ENCODE data around the gene SIK2. TPM values are rescaled to one million over a fixed set of nuclear protein-coding genes. Genes with fewer than 3 reads are reported as not detected.

SIK2 gene
- total RNA-seq, 4 donors from 2014 or later: 6.1 to 24.3 (median 9.5) TPM

DNA sequence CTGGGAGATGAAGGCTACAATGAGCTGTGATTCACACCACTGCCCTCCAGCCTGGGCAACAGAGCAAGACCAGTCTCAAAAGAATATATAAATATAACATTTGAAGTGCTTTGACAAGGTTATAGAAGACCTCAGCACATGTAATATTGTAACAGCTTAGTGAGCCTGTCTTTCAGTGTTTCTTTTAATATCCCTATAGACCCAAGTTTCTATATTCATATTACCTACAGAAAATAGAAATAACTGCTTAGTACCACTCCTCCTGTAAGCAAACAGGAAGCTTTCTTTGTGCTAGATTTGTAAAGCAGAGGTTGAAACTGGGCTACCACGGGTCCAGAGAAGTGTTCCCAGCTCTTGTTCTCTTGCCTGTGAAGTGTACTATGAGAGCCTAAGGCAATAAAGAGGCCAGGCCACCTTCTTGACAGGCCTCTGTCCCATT, 95.7 kb downstream of the SIK2 start:
- Histone ChIP-seq H3K4me3 (no peak overlapping the region), H3K27ac (no peak overlapping the region), H3K36me3 (peaks cover 0 to 27% (median 0%) of the 10 kb centered on the region in 3 donors), H3K4me1 (peaks cover 0 to 21% (median 0%) of the 10 kb centered on the region in 3 donors), H3K27me3 (no peaks in the 10 kb centered on the region), H3K9me3 (no peaks in the 10 kb centered on the region)
- DNase-seq: no peak
- no peak for TF ChIP-seq POLR2A (IDR thresholded peaks at IDR 0.05)
- TF ChIP-seq, protein P1, sequence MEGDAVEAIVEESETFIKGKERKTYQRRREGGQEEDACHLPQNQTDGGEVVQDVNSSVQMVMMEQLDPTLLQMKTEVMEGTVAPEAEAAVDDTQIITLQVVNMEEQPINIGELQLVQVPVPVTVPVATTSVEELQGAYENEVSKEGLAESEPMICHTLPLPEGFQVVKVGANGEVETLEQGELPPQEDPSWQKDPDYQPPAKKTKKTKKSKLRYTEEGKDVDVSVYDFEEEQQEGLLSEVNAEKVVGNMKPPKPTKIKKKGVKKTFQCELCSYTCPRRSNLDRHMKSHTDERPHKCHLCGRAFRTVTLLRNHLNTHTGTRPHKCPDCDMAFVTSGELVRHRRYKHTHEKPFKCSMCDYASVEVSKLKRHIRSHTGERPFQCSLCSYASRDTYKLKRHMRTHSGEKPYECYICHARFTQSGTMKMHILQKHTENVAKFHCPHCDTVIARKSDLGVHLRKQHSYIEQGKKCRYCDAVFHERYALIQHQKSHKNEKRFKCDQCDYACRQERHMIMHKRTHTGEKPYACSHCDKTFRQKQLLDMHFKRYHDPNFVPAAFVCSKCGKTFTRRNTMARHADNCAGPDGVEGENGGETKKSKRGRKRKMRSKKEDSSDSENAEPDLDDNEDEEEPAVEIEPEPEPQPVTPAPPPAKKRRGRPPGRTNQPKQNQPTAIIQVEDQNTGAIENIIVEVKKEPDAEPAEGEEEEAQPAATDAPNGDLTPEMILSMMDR (IDR thresholded peaks at IDR 0.05): no peak
- intact Hi-C loops (cut with DNase I): no loop called here
- WGBS, 2 donors: 80 to 90% methylated on average over 1 of the region's 1 CpG

DNA sequence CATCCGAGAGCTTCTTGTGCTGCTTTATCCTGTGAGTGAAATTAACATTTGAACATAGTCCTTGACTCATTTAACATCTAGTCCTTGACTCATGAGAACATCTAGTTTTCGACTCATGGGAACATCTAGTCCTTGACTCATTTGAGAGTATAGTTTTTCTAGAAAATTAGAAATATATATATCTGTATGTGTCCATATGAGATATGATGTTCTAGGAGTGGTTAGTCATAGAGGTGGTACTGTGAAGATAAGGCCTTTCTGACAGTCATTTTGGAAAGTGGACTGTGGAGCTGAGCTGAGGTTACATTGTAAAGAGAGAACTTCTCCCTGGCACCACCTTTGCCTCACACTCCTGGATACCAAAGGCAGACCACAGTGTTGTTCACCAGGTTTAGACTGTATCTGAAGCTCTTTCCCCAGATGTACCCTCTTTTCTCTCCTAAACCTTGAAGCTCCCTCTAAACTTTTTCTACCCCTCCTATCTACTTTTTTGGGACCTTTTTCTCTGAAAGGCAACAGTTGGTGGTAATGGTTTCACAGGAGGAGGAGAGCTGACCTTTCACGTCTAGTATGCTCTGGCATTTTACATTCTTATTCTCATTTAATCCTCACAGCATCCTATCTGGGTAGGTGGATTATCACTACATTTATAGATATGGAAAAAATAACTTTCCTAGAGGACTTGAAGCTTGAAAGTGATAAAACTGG, 96.8 kb downstream of the SIK2 start:
- H3K4me1 ChIP-seq: peaks cover 0 to 16% (median 0%) of the 10 kb centered on the region in 3 donors
- H3K9me3 ChIP-seq: no peaks in the 10 kb centered on the region
- peaks cover 0 to 37% (median 0%) of the 10 kb centered on the region in 3 donors for H3K36me3 ChIP-seq
- no peaks in the 10 kb centered on the region for H3K27me3 ChIP-seq
- TF ChIP-seq, protein P1 (IDR thresholded peaks at IDR 0.05): no peak
- TF ChIP-seq POLR2A (IDR thresholded peaks at IDR 0.05): no peak
- WGBS, 2 donors: 85 to 87% methylated on average over 3 of the region's 3 CpGs
- DNase-seq: no peak
- H3K4me3 ChIP-seq: no peak overlapping the region
- no peak overlapping the region for H3K27ac ChIP-seq
- intact Hi-C loops (cut with DNase I): no loop called here

DNA sequence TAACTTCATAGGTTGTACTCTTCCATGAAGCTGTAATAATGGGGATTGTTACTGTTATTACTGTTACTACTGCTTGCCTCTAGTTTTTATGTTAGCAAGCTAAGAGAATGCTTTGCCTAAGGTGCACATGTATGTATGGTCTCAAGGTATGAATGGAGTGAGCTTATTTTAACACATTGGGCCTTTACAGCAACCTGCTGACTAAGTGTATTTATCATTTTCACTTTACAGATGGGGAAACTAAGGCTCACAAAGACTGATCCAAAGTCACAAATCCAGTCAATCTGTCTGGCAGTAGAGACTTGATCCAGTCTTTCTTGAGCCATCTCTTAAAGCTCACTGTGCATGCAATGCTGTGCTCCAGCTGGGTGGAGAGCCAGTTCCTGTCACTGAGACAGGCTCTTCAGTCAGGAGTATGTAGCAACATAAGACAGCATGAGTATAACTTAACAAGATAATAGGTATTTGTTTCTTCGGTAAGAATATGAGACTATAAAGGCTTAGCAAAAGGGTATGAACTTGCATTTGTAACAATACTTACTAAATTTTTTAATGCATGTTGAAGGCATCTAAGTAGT, 97.4 kb downstream of the SIK2 start:
- peaks cover 0 to 9% (median 0%) of the 10 kb centered on the region in 3 donors for H3K4me1 ChIP-seq
- no peak for TF ChIP-seq POLR2A (IDR thresholded peaks at IDR 0.05)
- TF ChIP-seq, protein P1 (IDR thresholded peaks at IDR 0.05): no peak
- H3K27me3 ChIP-seq: no peaks in the 10 kb centered on the region
- H3K36me3 ChIP-seq: peaks cover 0 to 44% (median 0%) of the 10 kb centered on the region in 3 donors
- WGBS, 2 donors: 92 to 100% methylated on average over 1 of the region's 1 CpG
- intact Hi-C loops (cut with DNase I): no loop called here
- H3K27ac ChIP-seq: no peak overlapping the region
- H3K4me3 ChIP-seq: no peak overlapping the region
- no peak for DNase-seq
- H3K9me3 ChIP-seq: no peaks in the 10 kb centered on the region

DNA sequence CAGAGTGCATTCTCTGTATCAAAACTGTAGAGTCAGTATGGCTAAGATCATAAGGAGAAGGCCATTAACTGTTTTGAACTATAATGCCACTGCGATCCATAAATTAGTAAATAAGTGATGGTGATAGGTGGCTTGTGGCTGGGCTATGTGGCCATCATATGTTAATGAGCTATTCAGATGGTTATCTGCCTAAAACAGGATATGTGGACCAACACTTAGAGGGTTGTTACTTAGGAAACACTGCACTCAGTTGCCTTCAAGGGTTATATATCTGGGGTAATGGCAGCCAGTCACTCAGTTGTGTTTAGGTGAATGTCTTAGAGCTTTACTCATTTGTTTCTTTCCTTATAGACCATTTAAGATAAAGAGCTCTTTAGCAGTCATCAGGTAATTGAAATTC, 97.9 kb downstream of the SIK2 start:
- Histone ChIP-seq H3K4me3 (no peak overlapping the region), H3K27me3 (no peaks in the 10 kb centered on the region), H3K9me3 (no peaks in the 10 kb centered on the region), H3K27ac (no peak overlapping the region), H3K36me3 (peaks cover 0 to 49% (median 0%) of the 10 kb centered on the region in 3 donors), H3K4me1 (peaks cover 0 to 4% (median 0%) of the 10 kb centered on the region in 3 donors)
- intact Hi-C loops (cut with DNase I): no loop called here
- TF ChIP-seq POLR2A (IDR thresholded peaks at IDR 0.05): no peak
- TF ChIP-seq, protein P1 (IDR thresholded peaks at IDR 0.05): no peak
- DNase-seq: no peak
- 100% methylated on average over 1 of the region's 1 CpG for WGBS, 2 donors

DNA sequence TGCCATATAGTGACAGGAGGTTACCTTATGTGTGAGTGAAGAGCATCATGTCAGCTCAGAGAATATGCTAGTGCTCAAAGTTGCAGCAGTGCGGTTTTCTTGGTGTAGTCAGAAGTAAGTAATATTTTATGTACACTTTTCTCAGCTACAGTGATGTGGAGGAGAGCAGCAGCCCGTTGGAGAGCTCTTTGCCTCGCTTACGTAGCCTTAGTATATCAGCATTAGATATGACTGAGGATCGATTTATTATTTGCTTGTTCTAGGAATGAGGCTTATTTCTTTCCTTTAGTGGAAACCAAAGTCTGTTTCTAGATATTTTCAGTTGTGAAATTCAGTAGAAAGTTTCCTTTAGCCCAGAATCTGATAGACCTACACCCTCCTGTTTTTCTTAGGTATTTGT, 100.4 kb downstream of the SIK2 start:
- intact Hi-C loops (cut with DNase I): no loop called here
- Histone ChIP-seq H3K27ac (no peak overlapping the region), H3K9me3 (no peaks in the 10 kb centered on the region), H3K4me1 (peaks cover 0 to 17% (median 11%) of the 10 kb centered on the region in 3 donors), H3K27me3 (no peaks in the 10 kb centered on the region), H3K4me3 (no peak overlapping the region), H3K36me3 (peaks cover 0 to 63% (median 0%) of the 10 kb centered on the region in 3 donors)
- 94 to 95% methylated on average over 5 of the region's 5 CpGs for WGBS, 2 donors
- TF ChIP-seq, protein P1 (IDR thresholded peaks at IDR 0.05): no peak
- TF ChIP-seq POLR2A (IDR thresholded peaks at IDR 0.05): no peak
- no peak for DNase-seq

Measured in esophagus squamous epithelium (tissue), 5 donors.